Renal cortex interstitium (tissue), 11 donors: ENCODE results near the gene SPRR5. TPM values are rescaled to one million over a fixed set of nuclear protein-coding genes. Genes with fewer than 3 reads are reported as not detected.

Experiments
- DNase-seq, 11 donors: peaks; one replicate each; pipeline ENCODE4 v3.0.0-alpha.2; 2013; ENCODE audit warnings: low read depth in 9 of 11, low spot score in 4 of 11; ENCODE audit errors: extremely low read depth in 1 of 11
- polyA plus RNA-seq, 3 donors: library from polyadenylated mRNA; unstranded; fragments of 120-200 nt; gene quantifications; one replicate each; pipeline ENCODE4 v1.2.1, GENCODE V29; 2013; ENCODE audit not compliant: insufficient read length in 3 of 3

SPRR5 gene
- polyA plus RNA-seq, 3 donors, result not detected

GRCh38 chr1:152972196-152972886 is 25.3 kb downstream of the SPRR5 start:
- no peak for DNase-seq

GRCh38 chr1:152976688-152977087 is 29.7 kb downstream of the SPRR5 start:
- DNase-seq, result no peak

GRCh38 chr1:152977614-152978013 is 30.6 kb downstream of the SPRR5 start:
- no peak for DNase-seq

- no peak for DNase-seq
Measured at GRCh38 chr1:152980676-152981075, 33.7 kb downstream of the SPRR5 start.

GRCh38 chr1:152981146-152981871 is 34.3 kb downstream of the SPRR5 start:
- peak in 1 of 11 donors; percentile 3 for DNase-seq

GRCh38 chr1:152982076-152982475 is 35.1 kb downstream of the SPRR5 start:
- DNase-seq, result no peak

- no peak for DNase-seq
Measured at GRCh38 chr1:152983234-152983633, 36.2 kb downstream of the SPRR5 start.

GRCh38 chr1:152983743-152984142 is 36.7 kb downstream of the SPRR5 start, which contains the start of gene SPRR1A:
Gene SPRR1A, plus strand, starts transcription at chr1:152984081. Its CDS starts 1,150 bp downstream, at chr1:152985231.
- DNase-seq, result no peak

- no peak for DNase-seq
Measured at GRCh38 chr1:152986578-152986977, 39.6 kb downstream of the SPRR5 start.

GRCh38 chr1:152993186-152993585 is 46.2 kb downstream of the SPRR5 start:
- no peak for DNase-seq

GRCh38 chr1:152995842-152996241 is 48.8 kb downstream of the SPRR5 start:
- DNase-seq, result no peak

GRCh38 chr1:152996633-152997400 is 49.8 kb downstream of the SPRR5 start:
- no peak for DNase-seq

GRCh38 chr1:152997901-152998300 is 50.9 kb downstream of the SPRR5 start:
- DNase-seq, result no peak

- DNase-seq, result no peak
Measured at GRCh38 chr1:152998476-152998875, 51.5 kb downstream of the SPRR5 start.

Other genes starting within 250 kb of the SPRR5 start
- gene LCE2A, start 248.9 kb upstream of the SPRR5 start, polyA plus RNA-seq, result not detected
- not detected for gene LCE4A, start 239.0 kb upstream of the SPRR5 start, polyA plus RNA-seq
- gene KPRP, start 189.2 kb upstream of the SPRR5 start, polyA plus RNA-seq, result not detected
- gene LCE1F, start 172.1 kb upstream of the SPRR5 start, polyA plus RNA-seq, result not detected
- gene LCE1E, start 160.9 kb upstream of the SPRR5 start, polyA plus RNA-seq, result not detected
- not detected for gene LCE1D, start 150.5 kb upstream of the SPRR5 start, polyA plus RNA-seq
- not detected for gene LCE1C, start 140.6 kb upstream of the SPRR5 start, polyA plus RNA-seq
- gene LCE1B, start 135.2 kb upstream of the SPRR5 start, polyA plus RNA-seq, result not detected
- not detected for gene LCE1A, start 119.7 kb upstream of the SPRR5 start, polyA plus RNA-seq
- gene LCE6A, start 104.3 kb upstream of the SPRR5 start, polyA plus RNA-seq, result not detected
- gene LCE7A, start 87.2 kb upstream of the SPRR5 start, polyA plus RNA-seq, result not detected
- gene SMCP, start 68.9 kb upstream of the SPRR5 start, polyA plus RNA-seq, result not detected
- under 1 TPM in 2 of 3 donors, not detected in 1; 0.09 to 0.16 TPM for gene IVL, start 38.7 kb upstream of the SPRR5 start, polyA plus RNA-seq
- gene SPRR4, start 23.4 kb downstream of the SPRR5 start, polyA plus RNA-seq, result not detected
- gene SPRR1A, start 36.9 kb downstream of the SPRR5 start, polyA plus RNA-seq, result not detected
- not detected for gene SPRR3, start 54.5 kb downstream of the SPRR5 start, polyA plus RNA-seq
- not detected for gene SPRR1B, start 84.0 kb downstream of the SPRR5 start, polyA plus RNA-seq
- not detected for gene SPRR2D, start 93.9 kb downstream of the SPRR5 start, polyA plus RNA-seq
- gene SPRR2A, start 110.3 kb downstream of the SPRR5 start, polyA plus RNA-seq, result not detected
- not detected for gene SPRR2B, start 124.4 kb downstream of the SPRR5 start, polyA plus RNA-seq
- gene SPRR2E, start 147.3 kb downstream of the SPRR5 start, polyA plus RNA-seq, result not detected
- not detected for gene SPRR2F, start 166.3 kb downstream of the SPRR5 start, polyA plus RNA-seq
- not detected for gene SPRR2G, start 203.7 kb downstream of the SPRR5 start, polyA plus RNA-seq